ENCODE data around the gene DDX52.
A peak's percentile ranks its signal among the peaks of the same experiment; 100 is the strongest.

The DDX52 gene

GRCh38 chr17:37570527-37571093, 72.6 kb downstream of the DDX52 start:
- Histone ChIP-seq H3K9me3 (ENCODE audit: low read length) (no peaks in the 10 kb centered on the region), H3K9me2 (ENCODE audit: low read depth, low read length) (no peaks in the 10 kb centered on the region), H3K36me3 (ENCODE audit: insufficient read depth, low read length) (peaks cover 82% of the 10 kb centered on the region), H3K4me2 (ENCODE audit: low read length) (no peak overlapping the region), H4K20me1 (ENCODE audit: insufficient read depth, low read length) (no peaks in the 10 kb centered on the region), H2AFZ (ENCODE audit: low read length) (no peak overlapping the region), H3F3A (ENCODE audit: insufficient read depth, low read length) (no peaks in the 10 kb centered on the region), H3K4me1 (ENCODE audit: insufficient read depth, low read length, severe bottlenecking) (no peaks in the 10 kb centered on the region), H3K4me3 (ENCODE audit: low read depth, low read length, poor library complexity, severe bottlenecking) (no peak overlapping the region), H3K9ac (ENCODE audit: low read length) (no peak overlapping the region), H3K27ac (ENCODE audit: low read depth, low read length, poor library complexity, severe bottlenecking) (no peak overlapping the region), H3K79me2 (ENCODE audit: insufficient read depth, low read length) (no peaks in the 10 kb centered on the region), H3K27me3 (ENCODE audit: insufficient read depth, low read length) (no peaks in the 10 kb centered on the region)
- TF ChIP-seq, protein P1, sequence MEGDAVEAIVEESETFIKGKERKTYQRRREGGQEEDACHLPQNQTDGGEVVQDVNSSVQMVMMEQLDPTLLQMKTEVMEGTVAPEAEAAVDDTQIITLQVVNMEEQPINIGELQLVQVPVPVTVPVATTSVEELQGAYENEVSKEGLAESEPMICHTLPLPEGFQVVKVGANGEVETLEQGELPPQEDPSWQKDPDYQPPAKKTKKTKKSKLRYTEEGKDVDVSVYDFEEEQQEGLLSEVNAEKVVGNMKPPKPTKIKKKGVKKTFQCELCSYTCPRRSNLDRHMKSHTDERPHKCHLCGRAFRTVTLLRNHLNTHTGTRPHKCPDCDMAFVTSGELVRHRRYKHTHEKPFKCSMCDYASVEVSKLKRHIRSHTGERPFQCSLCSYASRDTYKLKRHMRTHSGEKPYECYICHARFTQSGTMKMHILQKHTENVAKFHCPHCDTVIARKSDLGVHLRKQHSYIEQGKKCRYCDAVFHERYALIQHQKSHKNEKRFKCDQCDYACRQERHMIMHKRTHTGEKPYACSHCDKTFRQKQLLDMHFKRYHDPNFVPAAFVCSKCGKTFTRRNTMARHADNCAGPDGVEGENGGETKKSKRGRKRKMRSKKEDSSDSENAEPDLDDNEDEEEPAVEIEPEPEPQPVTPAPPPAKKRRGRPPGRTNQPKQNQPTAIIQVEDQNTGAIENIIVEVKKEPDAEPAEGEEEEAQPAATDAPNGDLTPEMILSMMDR (IDR thresholded peaks at IDR 0.05; ENCODE audit: low read length): peak; percentile 56
- TF ChIP-seq EZH2 (IDR thresholded peaks at IDR 0.05; ENCODE audit: borderline replicate concordance, low read length): no peak

GRCh38 chr17:37568350-37569053, 74.7 kb downstream of the DDX52 start:
- Histone ChIP-seq H3K27me3 (ENCODE audit: insufficient read depth, low read length) (no peaks in the 10 kb centered on the region), H3F3A (ENCODE audit: insufficient read depth, low read length) (no peaks in the 10 kb centered on the region), H2AFZ (ENCODE audit: low read length) (no peak overlapping the region), H3K9ac (ENCODE audit: low read length) (no peak overlapping the region), H3K4me3 (ENCODE audit: low read depth, low read length, poor library complexity, severe bottlenecking) (no peak overlapping the region), H4K20me1 (ENCODE audit: insufficient read depth, low read length) (no peaks in the 10 kb centered on the region), H3K9me2 (ENCODE audit: low read depth, low read length) (no peaks in the 10 kb centered on the region), H3K4me2 (ENCODE audit: low read length) (no peak overlapping the region), H3K27ac (ENCODE audit: low read depth, low read length, poor library complexity, severe bottlenecking) (no peak overlapping the region), H3K4me1 (ENCODE audit: insufficient read depth, low read length, severe bottlenecking) (no peaks in the 10 kb centered on the region), H3K79me2 (ENCODE audit: insufficient read depth, low read length) (no peaks in the 10 kb centered on the region), H3K36me3 (ENCODE audit: insufficient read depth, low read length) (peaks cover 78% of the 10 kb centered on the region), H3K9me3 (ENCODE audit: low read length) (no peaks in the 10 kb centered on the region)
- TF ChIP-seq, protein P1 (IDR thresholded peaks at IDR 0.05; ENCODE audit: low read length): no peak
- TF ChIP-seq EZH2 (IDR thresholded peaks at IDR 0.05; ENCODE audit: borderline replicate concordance, low read length): no peak

DNA sequence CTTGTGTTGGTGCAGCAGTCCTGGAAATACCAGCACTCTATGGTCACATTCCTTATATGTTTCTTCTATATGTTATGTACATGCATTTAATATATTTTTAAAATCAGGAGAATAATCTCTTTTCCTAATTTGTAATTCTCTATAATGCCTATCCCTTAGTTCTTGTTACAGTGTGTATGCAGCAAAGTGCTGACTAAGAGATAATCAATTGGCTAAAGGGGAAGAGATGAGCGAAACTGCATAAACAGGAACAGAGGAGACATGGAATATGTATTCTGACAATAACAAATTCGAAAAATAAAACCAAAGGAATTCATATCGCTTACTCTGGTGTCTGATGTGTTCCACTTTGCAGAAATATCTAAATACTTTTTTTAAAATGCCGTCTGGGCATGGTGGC, 75.7 kb downstream of the DDX52 start:
- no peak overlapping the region for H2AFZ ChIP-seq (ENCODE audit: low read length)
- H3K9me2 ChIP-seq (ENCODE audit: low read depth, low read length): no peaks in the 10 kb centered on the region
- no peaks in the 10 kb centered on the region for H3K27me3 ChIP-seq (ENCODE audit: insufficient read depth, low read length)
- H3K4me2 ChIP-seq (ENCODE audit: low read length): no peak overlapping the region
- H3K4me3 ChIP-seq (ENCODE audit: low read depth, low read length, poor library complexity, severe bottlenecking): no peak overlapping the region
- H3K9me3 ChIP-seq (ENCODE audit: low read length): no peaks in the 10 kb centered on the region
- no peaks in the 10 kb centered on the region for H3K79me2 ChIP-seq (ENCODE audit: insufficient read depth, low read length)
- H3K27ac ChIP-seq (ENCODE audit: low read depth, low read length, poor library complexity, severe bottlenecking): no peak overlapping the region
- no peaks in the 10 kb centered on the region for H3K4me1 ChIP-seq (ENCODE audit: insufficient read depth, low read length, severe bottlenecking)
- 0 out of 2 replicates have a peak, but pooled peaks cover 2% of the 10 kb centered on the region for H3F3A ChIP-seq (ENCODE audit: insufficient read depth, low read length)
- TF ChIP-seq, protein P1 (IDR thresholded peaks at IDR 0.05; ENCODE audit: low read length): no peak
- no peak for TF ChIP-seq EZH2 (IDR thresholded peaks at IDR 0.05; ENCODE audit: borderline replicate concordance, low read length)
- H3K36me3 ChIP-seq (ENCODE audit: insufficient read depth, low read length): peaks cover 81% of the 10 kb centered on the region
- no peak overlapping the region for H3K9ac ChIP-seq (ENCODE audit: low read length)
- H4K20me1 ChIP-seq (ENCODE audit: insufficient read depth, low read length): no peaks in the 10 kb centered on the region

Measured in OCI-LY1 (cell line).